Mesangial cell (primary cell): ENCODE results near the gene VWC2. TPM values are rescaled to one million over a fixed set of nuclear protein-coding genes. Genes with fewer than 3 reads are reported as not detected.

Experiments
- total RNA-seq: library from RNA; depleted of rRNA; stranded (reverse); fragments of >200 nt; gene quantifications from 2 replicates; pipeline ENCODE4 v1.2.3, GENCODE V29; 2015

Gene VWC2
- not detected in 2 replicates for total RNA-seq

GRCh38 chr7:49773218-49773935 lies at the start of gene VWC2:
Gene VWC2, plus strand, starts transcription at chr7:49773638. Its CDS starts 1,798 bp downstream, at chr7:49775436.

